KBM-7 (cell line): ENCODE measurements around the gene CTNND1.

Experiments used
- DNase-seq: peaks from one replicate; pipeline ENCODE4 v3.0.0-alpha.2; 2015
- in situ Hi-C: fragments of 300-500 bp; cut with MboI; formaldehyde crosslinking; loops from 2 replicates; pipeline ENCODE4 v1.14.3; 2020; ENCODE audit warnings: low sequenced_read_pairs, low pct_unique_long_range_greater_than_20kb, mixed read lengths

Gene CTNND1

DNA sequence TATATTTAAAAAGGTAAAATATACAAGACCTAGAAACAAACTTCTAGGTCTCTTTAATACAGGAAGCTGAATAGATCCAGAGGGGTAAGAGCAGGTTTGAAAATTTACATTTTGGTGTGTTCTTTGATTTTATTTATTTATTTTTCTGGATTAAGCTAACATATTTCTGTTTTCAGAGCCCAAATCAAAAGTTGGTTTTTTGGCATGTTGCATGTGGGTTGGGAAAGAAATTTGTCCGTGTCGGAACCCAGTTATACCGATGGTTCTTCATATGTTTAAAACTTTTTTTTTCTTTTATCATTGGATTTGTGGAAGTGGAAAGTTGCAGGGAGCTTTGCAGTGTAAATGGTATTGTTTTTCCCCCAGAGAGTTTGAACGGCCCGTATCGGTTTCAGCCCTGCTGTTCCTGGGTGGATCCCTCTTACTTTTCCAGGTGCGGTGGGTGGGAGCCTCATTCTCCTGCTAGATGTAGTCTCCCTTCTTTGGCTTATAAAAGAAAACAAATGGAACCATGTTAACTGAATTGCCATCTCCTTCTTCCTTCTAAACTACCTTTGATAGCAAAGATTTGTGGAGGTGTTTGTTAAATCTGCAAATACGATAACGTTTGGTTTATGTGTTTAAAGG, 746 bp downstream of the CTNND1 start:
- no peak for DNase-seq
- in situ Hi-C loops: no loop called here

DNA sequence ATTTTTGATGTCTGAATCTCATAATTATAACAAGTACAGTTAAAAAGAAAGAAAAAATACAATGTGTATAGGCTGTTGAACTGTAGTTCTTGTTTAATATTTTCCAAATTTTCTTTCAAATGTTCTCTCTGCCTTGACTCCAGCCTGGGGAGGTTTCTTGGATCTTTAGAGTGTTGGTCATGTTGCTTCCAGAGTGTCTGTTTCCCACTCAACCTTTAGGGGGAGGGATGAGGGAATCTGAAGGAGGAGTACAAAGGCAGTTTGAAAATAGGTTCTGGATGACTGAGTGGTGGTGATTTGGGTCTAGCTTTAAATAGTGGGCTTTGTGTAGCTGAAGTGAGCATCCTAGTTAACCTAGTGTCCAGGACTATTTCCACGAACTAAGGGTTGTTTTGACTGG, 2.0 kb downstream of the CTNND1 start:
- in situ Hi-C loops: no loop called here
- DNase-seq: no peak

DNA sequence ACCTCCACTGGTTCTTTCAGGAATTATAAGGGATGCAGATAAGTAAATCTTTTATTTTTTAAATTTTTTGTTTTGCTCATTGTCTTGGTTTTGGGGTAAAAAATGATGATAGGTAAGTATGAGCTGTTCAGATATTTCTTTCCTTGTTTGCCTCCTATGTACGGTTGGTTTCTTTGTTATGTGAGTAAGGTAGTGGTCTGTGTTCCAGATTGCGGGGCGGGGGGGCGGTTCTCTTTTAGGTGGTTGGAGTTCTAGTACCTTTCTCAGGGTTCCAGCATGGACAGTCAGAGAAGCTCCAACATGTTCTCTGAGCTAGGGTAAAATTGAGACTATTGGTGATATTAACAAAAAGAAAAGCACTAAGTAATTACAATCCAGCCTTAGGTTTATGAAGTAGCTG, 2.4 kb downstream of the CTNND1 start:
- in situ Hi-C loops: no loop called here

GRCh38 chr11:57764566-57764965, 3.0 kb downstream of the CTNND1 start:
- in situ Hi-C loops: no loop called here
- DNase-seq: no peak

More for the DNA sequence above, 2.4 kb downstream of the CTNND1 start:
- no peak for DNase-seq

DNA sequence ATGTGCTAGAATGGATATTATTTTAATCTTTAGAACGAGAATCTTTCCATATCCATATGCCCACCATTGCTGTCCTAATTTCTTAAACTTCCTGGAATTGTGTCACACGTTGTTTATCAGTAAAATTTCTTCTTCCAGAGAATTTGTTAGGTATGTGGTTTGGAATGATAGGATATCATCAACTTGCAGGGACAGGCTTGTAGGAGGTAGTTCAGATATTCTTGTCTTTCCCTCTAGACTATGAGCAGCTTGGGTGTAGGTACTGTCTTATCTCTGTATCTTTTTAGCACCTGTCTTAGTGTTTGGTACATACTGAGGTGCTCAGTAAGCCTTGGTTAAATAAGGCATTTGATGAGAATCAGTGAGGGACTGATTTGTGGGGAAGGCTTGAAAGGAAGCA, 3.4 kb downstream of the CTNND1 start:
- in situ Hi-C loops: no loop called here
- no peak for DNase-seq

GRCh38 chr11:57770793-57771192, 9.2 kb downstream of the CTNND1 start:
- in situ Hi-C loops: no loop called here
- DNase-seq: no peak

DNA sequence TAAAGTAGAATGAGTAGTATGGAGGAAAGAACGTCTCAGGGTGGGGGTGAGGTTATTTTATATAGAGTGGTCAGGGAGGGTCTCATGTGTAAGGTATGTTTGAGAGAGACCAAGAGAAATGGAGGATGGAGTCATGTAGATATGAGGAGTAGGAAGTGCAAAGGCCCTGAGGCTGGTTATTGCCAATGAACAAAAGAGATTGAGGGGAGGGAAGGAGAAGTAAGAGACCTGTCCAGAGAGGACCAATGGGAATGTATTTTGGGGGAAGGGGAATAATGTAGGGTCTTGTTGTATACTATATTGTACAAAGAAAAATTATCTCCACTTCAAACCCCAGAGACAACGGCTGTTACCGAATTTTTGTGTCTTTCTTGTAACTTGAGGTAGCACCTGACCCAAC, 9.8 kb downstream of the CTNND1 start:
- in situ Hi-C loops: no loop called here
- no peak for DNase-seq

GRCh38 chr11:57772562-57772961, 11.0 kb downstream of the CTNND1 start:
- DNase-seq: no peak
- in situ Hi-C loops: no loop called here

DNA sequence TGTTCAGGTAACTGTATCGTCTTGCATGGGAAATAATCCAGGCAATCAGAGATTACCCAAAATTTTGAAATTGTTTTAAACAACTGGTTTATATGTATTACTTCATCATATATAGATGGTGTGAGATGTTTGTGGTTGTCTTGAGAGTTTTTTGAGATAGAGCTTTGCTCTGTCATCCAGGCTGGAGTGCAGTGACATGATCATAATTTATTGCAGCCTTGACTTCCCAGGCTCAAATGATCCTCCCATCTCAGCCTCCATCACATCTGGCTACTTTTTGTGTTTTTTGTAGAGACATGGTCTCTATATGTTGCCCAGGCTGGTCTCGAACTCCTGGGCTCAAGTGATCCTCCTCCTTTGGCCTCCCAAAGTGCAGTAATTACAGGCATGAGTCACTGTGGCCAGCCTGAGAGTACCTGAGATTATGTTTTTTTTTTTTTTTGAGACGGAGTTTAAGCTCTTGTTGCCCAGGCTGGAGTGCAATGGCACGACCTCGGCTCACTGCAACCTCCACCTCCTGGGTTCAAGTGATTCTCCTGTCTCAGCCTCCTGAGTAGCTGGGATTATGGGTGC, 11.5 kb downstream of the CTNND1 start:
- DNase-seq: no peak
- in situ Hi-C loops: no loop called here

- DNase-seq: no peak
- in situ Hi-C loops: no loop called here
These were observed 13.9 kb downstream of the CTNND1 start for GRCh38 chr11:57775491-57775890.

GRCh38 chr11:57776031-57776521, 14.5 kb downstream of the CTNND1 start:
- DNase-seq: no peak
- in situ Hi-C loops: no loop called here

DNA sequence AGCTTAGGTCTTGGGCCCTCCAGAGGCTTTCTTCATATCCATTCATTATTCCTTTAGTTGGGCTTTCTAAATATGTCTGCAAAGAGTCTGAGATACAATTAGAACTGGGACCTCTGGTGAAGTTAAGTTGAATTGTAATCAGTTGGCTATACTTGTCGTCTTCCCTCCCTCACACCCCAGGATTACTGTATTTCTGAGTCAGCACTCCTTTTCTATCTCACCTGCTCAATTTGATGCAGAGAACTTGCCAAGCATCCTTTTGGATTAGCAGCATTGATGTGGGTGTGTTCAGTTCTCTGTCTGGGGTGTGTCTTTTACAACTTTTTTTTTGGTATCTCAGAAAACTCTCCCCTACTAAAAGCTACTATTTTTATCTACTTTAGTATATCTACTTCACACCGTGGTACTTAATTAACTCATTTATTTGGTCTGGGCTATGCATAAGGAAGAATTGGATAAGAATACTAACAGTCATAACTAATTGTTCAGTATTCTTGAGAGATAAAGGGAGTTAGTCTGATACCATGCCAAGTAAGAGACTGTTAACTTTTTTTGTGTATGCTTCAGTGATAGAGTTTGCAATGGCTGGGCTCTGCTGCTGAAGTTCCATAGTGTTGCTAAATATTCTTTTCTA, 15.1 kb downstream of the CTNND1 start:
- in situ Hi-C loops: no loop called here
- no peak for DNase-seq

DNA sequence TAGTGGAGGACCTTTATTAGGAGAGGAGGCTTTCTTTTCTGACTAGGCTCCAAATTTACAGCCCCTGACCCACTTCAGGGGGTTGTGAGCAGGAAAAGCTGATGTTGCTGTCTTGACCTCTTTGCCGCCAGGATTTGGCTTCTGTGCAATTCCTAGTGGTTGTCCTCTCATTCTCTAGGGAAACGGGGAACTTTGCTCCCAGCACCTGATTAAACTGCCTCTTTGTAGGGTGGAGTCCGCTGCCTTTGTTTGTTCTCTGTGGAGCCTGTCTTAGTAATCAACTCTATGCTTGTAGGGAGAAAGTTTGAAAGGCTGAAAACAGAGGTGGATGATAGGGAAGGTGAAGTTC, 16.3 kb downstream of the CTNND1 start:
- no peak for DNase-seq

DNA sequence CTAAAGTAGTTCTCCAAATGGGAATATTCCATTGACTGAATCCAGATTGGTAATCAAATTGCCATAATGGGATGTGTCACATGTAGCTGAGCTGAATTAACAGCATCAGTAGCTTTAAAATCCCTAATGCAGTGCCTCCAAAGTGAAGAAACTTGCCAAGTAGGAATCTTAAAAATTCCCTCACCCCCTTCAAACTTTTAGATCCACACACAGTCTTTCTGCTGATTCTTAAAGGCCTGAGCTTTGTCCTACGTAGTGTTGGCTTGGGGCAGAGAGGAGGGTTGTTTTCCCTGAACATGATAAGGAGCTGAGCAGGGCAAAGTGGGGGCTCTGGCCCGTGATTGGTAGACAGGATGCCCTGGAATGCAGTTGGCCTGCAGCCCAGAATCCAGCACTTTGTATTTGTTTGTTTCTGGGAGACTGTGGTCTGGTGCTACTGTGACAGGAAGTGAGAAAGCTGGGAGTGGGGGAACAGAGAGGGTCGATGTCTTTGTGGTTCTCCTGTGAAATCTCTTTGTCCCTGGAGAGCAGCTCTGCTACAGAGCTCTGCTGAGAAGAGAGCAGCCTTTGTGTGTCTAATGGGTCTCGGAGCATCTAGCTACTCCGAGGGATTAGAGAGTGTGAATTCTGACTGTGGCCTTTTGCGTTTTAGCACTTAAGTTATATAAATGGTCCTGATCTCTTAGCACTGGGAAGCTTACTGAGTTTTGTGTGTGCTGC, 16.9 kb downstream of the CTNND1 start:
- in situ Hi-C loops: no loop called here
- peak; percentile 57 for DNase-seq

More for the DNA sequence above, 16.3 kb downstream of the CTNND1 start:
- in situ Hi-C loops: no loop called here

DNA sequence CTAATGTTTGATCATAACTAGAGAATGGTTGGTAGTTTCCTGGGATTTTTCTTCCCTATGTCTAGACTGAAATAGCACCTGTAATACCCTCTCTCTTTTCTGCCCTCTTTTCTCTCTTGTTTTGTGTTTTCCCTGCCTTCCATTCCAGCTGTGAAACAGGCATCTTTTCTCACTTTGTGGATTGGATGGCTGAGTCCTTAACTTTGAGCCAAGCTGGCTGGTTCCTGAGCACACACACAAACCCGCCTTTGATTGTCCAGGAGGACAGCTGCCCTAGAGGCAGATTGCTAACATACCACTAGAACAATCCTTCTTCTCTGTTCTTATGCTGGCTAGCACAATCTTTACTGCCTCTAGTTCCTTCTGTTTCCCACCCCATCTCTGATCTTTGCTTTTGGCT, 17.7 kb downstream of the CTNND1 start:
- no peak for DNase-seq
- in situ Hi-C loops: no loop called here

DNA sequence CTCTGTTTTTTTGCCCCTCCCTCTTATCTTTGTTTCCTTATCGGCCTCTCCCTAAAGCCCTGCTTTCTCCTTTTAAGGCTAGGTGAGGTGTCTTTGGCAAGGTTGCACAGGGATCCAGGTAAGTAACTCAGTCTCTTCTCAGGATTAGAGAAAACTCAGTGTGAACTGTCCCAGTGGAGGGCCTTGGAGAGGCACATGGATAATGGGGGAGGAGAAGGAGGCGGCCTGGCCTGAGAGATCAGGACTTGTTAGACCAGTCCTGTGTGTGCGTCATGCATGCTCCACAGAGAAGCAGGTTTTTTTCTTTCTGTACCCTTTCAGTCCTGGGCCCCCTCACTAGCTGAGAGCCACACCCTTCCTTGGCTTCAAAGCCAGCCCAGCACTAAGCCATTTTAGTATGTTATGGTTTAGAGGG, 19.9 kb downstream of the CTNND1 start:
- no peak for DNase-seq
- in situ Hi-C loops: no loop called here

- DNase-seq: no peak
- in situ Hi-C loops: no loop called here
These were observed 23.5 kb downstream of the CTNND1 start for GRCh38 chr11:57785072-57785471.

DNA sequence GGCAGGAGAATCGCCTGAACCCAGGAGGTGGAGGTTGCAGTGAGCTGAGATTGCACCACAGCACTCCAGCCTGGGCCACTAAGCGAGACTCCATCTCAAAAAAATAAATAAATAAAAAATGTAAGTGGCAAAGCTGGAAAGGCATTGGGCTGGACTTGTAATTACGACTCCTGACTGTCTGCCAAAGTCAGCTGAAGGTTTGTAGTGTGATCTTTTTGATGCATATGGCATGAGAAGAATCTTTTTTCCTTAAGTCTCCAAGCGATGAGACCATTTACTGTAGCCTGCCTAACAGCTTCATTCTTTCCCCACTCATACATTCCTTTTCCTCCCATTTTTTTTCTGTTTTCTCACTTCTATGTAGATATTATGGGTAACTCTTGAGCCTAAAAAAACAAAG, 24.8 kb downstream of the CTNND1 start:
- no peak for DNase-seq
- in situ Hi-C loops: no loop called here

GRCh38 chr11:57787006-57787604, 25.5 kb downstream of the CTNND1 start:
- DNase-seq: no peak
- in situ Hi-C loops: no loop called here
